Right lobe of liver (tissue), 4 donors: ENCODE measurements around the gene PRM1.

Experiments used
- POLR2A ChIP-seq: fragments of 450-650 bp; IDR thresholded peaks from one replicate; pipeline ENCODE4 v1.6.1; 2017; ENCODE audit warnings: antibody characterized with exemption, mild to moderate bottlenecking
- TF ChIP-seq, protein P1 (sequence below), 4 donors: fragments of 200-600 bp in 3 of 4; fragments of 450-650 bp in 1 of 4; IDR thresholded peaks; one replicate each; pipeline versions ENCODE4 v1.5.1 to v1.8.0; 2016 to 2022; ENCODE audit warnings: antibody characterized with exemption in 4 of 4, mild to moderate bottlenecking in 2 of 4
- donor health status: DM: no; HTN: no; CAD: no.
- donor health status: DM: no; HTN: no; CAD: no.
- donor health status: DM: no; HTN: yes; CAD: no.

DNA sequence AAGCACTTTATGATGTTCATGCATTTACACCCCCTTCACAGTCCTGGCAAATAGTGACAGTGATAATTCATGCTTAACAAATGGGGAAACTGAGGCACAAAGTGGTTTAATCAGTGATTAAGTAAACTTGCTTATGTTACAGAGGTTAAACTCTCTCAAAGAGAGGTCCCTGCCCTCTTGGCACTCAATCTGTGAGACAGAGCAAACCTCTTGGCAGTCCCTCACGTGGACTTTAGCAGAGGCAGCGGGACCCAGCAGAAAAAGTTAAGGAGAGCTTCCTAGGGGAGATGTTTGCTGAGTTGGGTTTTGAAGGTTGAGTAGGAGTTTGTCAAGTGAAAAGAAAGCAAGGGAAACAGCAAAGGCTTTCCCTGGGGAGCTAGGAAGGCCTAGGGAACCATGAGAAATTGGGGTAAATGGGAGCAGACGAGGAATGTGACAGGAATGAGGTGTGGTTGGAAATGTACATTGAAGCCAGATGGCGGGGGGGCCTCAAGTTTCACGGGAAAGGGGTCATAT, 35.9 kb downstream of the PRM1 start:
- TF ChIP-seq, protein P1, sequence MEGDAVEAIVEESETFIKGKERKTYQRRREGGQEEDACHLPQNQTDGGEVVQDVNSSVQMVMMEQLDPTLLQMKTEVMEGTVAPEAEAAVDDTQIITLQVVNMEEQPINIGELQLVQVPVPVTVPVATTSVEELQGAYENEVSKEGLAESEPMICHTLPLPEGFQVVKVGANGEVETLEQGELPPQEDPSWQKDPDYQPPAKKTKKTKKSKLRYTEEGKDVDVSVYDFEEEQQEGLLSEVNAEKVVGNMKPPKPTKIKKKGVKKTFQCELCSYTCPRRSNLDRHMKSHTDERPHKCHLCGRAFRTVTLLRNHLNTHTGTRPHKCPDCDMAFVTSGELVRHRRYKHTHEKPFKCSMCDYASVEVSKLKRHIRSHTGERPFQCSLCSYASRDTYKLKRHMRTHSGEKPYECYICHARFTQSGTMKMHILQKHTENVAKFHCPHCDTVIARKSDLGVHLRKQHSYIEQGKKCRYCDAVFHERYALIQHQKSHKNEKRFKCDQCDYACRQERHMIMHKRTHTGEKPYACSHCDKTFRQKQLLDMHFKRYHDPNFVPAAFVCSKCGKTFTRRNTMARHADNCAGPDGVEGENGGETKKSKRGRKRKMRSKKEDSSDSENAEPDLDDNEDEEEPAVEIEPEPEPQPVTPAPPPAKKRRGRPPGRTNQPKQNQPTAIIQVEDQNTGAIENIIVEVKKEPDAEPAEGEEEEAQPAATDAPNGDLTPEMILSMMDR (IDR thresholded peaks at IDR 0.05), result no peak
- TF ChIP-seq POLR2A, result no peak
